Measurements from ENCODE around the gene PKNOX2.

- no peak for TF ChIP-seq CTCF (IDR thresholded peaks at IDR 0.05)
- TF ChIP-seq POLR2A (IDR thresholded peaks at IDR 0.05) = no peak
These were observed 51.4 kb downstream of the PKNOX2 start for GRCh38 chr11:125215976-125216375.

All from lower leg skin (tissue), 3 donors.